K562 (cell line): ENCODE measurements around the gene SLCO2A1. TPM values are rescaled to one million over a fixed set of nuclear protein-coding genes. Genes with fewer than 3 reads are reported as not detected.

Experiments used
- ATAC-seq: fragments of 200-7000 bp; cut with Tn5 transposase; 3 replicates; pipeline ENCODE4 v1.9.1; 2020; ENCODE audit warnings: moderate library complexity
- BruUV-seq: library from RNA; stranded (reverse); fragments of 400-500 nt; replicated peaks from 2 replicates; lab custom pipeline; 2021; lab: Mats Ljungman, UMichigan
- CTCF ChIA-PET: fragments of 300-600 bp; formaldehyde crosslinking; extraction: SDS; loops from one replicate; lab custom pipeline; 2021; ENCODE audit warnings: low intra/inter-chr PET ratio; lab: Yijun Ruan, JAX
- POLR2A ChIA-PET: fragments of 300-600, 350-650 bp; sonication (Branson Sonifier 250); formaldehyde crosslinking; extraction: SDS; loops from one replicate; lab custom pipeline; 2021; ENCODE audit warnings: antibody characterized with exemption, inconsistent platforms; lab: Yijun Ruan, JAX
- DNase-seq, 4 experiments: peaks; one replicate each; pipeline versions ENCODE4 v3.0.0 to v3.0.0-alpha.2; 2011 to 2018; ENCODE audit warnings: low spot score in 3 of 4, mixed read lengths in 3 of 4; ENCODE audit errors: extremely low read depth in 1 of 4
- FAIRE-seq: peaks from 2 replicates; lab custom pipeline; 2011; peaks lifted over from hg19 to GRCh38; lab: Jason Lieb, UNC
- H2AFZ ChIP-seq: 2 replicates; pipeline ENCODE4 v1.6.0; 2011; ENCODE audit warnings: low read depth, low read length, control low read depth, inconsistent platforms
- H3K27ac ChIP-seq: fragments of 200-600 bp; 3 replicates; pipeline ENCODE4 v1.8.0; 2011; ENCODE audit warnings: low read depth, mild to moderate bottlenecking, control low read depth, inconsistent platforms, low read length, moderate library complexity, mixed read lengths; ENCODE audit errors: extremely low read depth
- H3K27me3 ChIP-seq, 2 experiments: fragments of 300-600 bp in 1 of 2; 2 replicates in 1 of 2; 3 replicates in 1 of 2; pipeline versions ENCODE4 v1.6.0 to v1.8.0; 2011; ENCODE audit warnings: inconsistent platforms in 2 of 2, low read length in 2 of 2, mild to moderate bottlenecking in 1 of 2, mixed read lengths in 1 of 2, moderate library complexity in 1 of 2; ENCODE audit not compliant: control insufficient read depth in 2 of 2, insufficient read depth in 2 of 2
- H3K36me3 ChIP-seq: fragments of 300-600 bp; 3 replicates; pipeline ENCODE4 v1.8.0; 2011; ENCODE audit warnings: mild to moderate bottlenecking, low read length, inconsistent platforms; ENCODE audit not compliant: control insufficient read depth, insufficient read depth
- H3K4me1 ChIP-seq, 2 experiments: fragments of 200-600 bp in 1 of 2; replicated peaks in 1 of 2; 2 replicates in 1 of 2; 3 replicates in 1 of 2; pipeline versions ENCODE4 v1.5.1 to v1.8.0; 2011; ENCODE audit warnings: inconsistent platforms in 2 of 2, low read length in 2 of 2, mild to moderate bottlenecking in 1 of 2, mixed read lengths in 1 of 2, moderate library complexity in 1 of 2; ENCODE audit not compliant: control insufficient read depth in 2 of 2, insufficient read depth in 2 of 2
- H3K4me2 ChIP-seq: 2 replicates; pipeline ENCODE4 v1.6.1; 2011; ENCODE audit warnings: low read length, control low read depth, inconsistent platforms, mixed read lengths; ENCODE audit not compliant: insufficient read depth
- H3K4me3 ChIP-seq: fragments of 200-600 bp; sonication (generic), shearing (Covaris generic); 2 replicates; pipeline ENCODE4 v1.5.1; 2016; ENCODE audit warnings: control low read depth, inconsistent platforms
- H3K79me2 ChIP-seq: fragments of 200-600 bp; 3 replicates; pipeline ENCODE4 v1.8.0; 2011; ENCODE audit warnings: low read length, inconsistent platforms; ENCODE audit not compliant: control insufficient read depth, insufficient read depth
- H3K9ac ChIP-seq, 2 experiments: 2 replicates each; pipeline versions ENCODE4 v1.6.0 to v1.6.1; 2011; ENCODE audit warnings: low read depth in 2 of 2, low read length in 2 of 2, control low read depth in 1 of 2, inconsistent platforms in 1 of 2, mild to moderate bottlenecking in 1 of 2, mixed read lengths in 1 of 2; ENCODE audit not compliant: insufficient read depth in 1 of 2
- H3K9me1 ChIP-seq: one replicate; pipeline ENCODE4 v1.6.0; 2011; ENCODE audit warnings: inconsistent platforms, mild to moderate bottlenecking, low read length, moderate library complexity; ENCODE audit not compliant: control insufficient read depth, insufficient read depth
- H3K9me3 ChIP-seq: replicated peaks from 2 replicates; pipeline ENCODE4 v1.5.1; 2011; ENCODE audit warnings: low read depth, low read length, inconsistent platforms; ENCODE audit not compliant: control insufficient read depth, insufficient read depth
- H4K20me1 ChIP-seq: replicated peaks from 2 replicates; pipeline ENCODE4 v1.6.1; 2011; ENCODE audit warnings: low read length, inconsistent platforms, mixed read lengths; ENCODE audit not compliant: control insufficient read depth, insufficient read depth
- DPF2 ChIP-seq: fragments of 450-650 bp; IDR thresholded peaks from 2 replicates; pipeline ENCODE4 v1.6.1; 2016
- GTF2F1 ChIP-seq: IDR thresholded peaks from 2 replicates; pipeline ENCODE4 v1.6.1; 2011; ENCODE audit warnings: low read depth, low read length, improper control_type of control experiment
- HEY1 ChIP-seq: fragments of 250-450 bp; sonication (Bioruptor Pico); IDR thresholded peaks from 2 replicates; pipeline ENCODE4 v1.5.0; 2020; ENCODE audit warnings: mild to moderate bottlenecking, moderate library complexity, borderline replicate concordance
- JUND ChIP-seq, 2 experiments: IDR thresholded peaks; 2 replicates in 1 of 2; 3 replicates in 1 of 2; pipeline ENCODE4 v1.6.1; 2011; ENCODE audit warnings: borderline replicate concordance in 2 of 2, low read depth in 2 of 2, low read length in 2 of 2, improper control_type of control experiment in 1 of 2, missing biosample characterization in 1 of 2, missing genetic modification characterization in 1 of 2, missing genetic modification reagents in 1 of 2
- WGBS: fragments of 100-300 bp; shearing (Covaris generic); methylation state at CpG from one replicate; pipeline ENCODE4 v1.1.6; 2016; ENCODE audit warnings: low coverage, mixed read lengths; ENCODE audit not compliant: insufficient coverage; ENCODE audit errors: missing lambda C conversion rate; 5-methylcytosine and 5-hydroxymethylcytosine counted together
- in situ Hi-C: fragments of 300-500 bp; cut with MboI; formaldehyde crosslinking; loops from 4 replicates; pipeline ENCODE4 v1.15.0; 2018; ENCODE audit warnings: inconsistent platforms, mixed read lengths
- intact Hi-C: fragments of 100-400 bp; cut with micrococcal nuclease; formaldehyde crosslinking; loops from 2 replicates; pipeline ENCODE4 v1.14.2; 2022
- polyA plus RNA-seq, 8 experiments: library from polyadenylated mRNA; depleted of rRNA in 4 of 8; stranded (reverse) in 5 of 8; unstranded in 3 of 8; fragments of >200 nt; fragmentation: Nextera tagmentation in 2 of 8; fragmentation: Illumina TruSeq in 1 of 8; extraction: Ambion mirVana in 2 of 8; extraction: Trizol in 1 of 8; gene quantifications; 2 replicates each; pipeline versions ENCODE4 v1.2.1 to v1.2.3, GENCODE V29; 2011 to 2014; ENCODE audit warnings: inconsistent platforms in 1 of 8, missing spikeins in 1 of 8
- total RNA-seq, 7 experiments: library from RNA; depleted of rRNA in 6 of 7; stranded (reverse); fragments of >200 nt in 6 of 7; fragmentation: Illumina TruSeq in 2 of 7; extraction: Trizol in 2 of 7; gene quantifications; 2 replicates each; pipeline versions ENCODE4 v1.2.1 to v1.2.3, GENCODE V29; 2011 to 2021; ENCODE audit warnings: low replicate concordance in 1 of 7
- TF ChIP-seq, protein P1 (sequence below): fragments of 450-650 bp; IDR thresholded peaks from 2 replicates; pipeline ENCODE4 v1.6.1; 2017; ENCODE audit warnings: antibody characterized with exemption, mild to moderate bottlenecking
- TF ChIP-seq, protein P2 (sequence below): fragments of 200-800 bp; sonication (Bioruptor generic); IDR thresholded peaks from 2 replicates; pipeline ENCODE4 v1.6.1; 2017; ENCODE audit warnings: missing genetic modification characterization, missing compliant biosample characterization
- TF ChIP-seq, protein P3 (sequence below): IDR thresholded peaks from 3 replicates; pipeline ENCODE4 v1.6.1; 2011; ENCODE audit warnings: borderline replicate concordance, mild to moderate bottlenecking, moderate library complexity; ENCODE audit not compliant: insufficient read length; ENCODE audit errors: extremely low read depth

SLCO2A1 gene
- total and polyA plus RNA-seq, 9 of the 15 experiments (the other 6 are each of a cell fraction or from before 2014, with no cell fraction given), result 0.16 to 1.0 TPM; not detected in 7

DNA sequence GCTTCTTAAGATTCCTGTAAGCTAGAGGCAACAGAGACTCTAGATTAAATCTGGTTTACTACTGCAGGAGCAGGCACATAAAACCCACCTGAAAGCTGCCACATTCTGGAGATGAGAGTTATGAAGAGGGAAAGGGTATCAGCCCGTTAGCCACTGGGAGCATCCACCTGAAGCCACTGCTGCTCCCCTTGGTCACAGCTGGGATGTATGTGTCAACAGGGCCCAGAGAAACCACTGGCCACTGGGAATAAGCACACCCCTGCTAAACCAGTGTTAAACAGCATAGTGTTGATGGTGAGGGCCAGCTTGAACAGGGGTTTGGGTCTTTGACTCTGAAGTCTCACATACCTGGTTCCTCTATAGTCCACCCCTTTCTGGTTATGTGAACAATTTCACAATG, 10.9 kb downstream of the SLCO2A1 start:
- ATAC-seq, result no peak
- Histone ChIP-seq H3K4me2 (no peak overlapping the region), H4K20me1 (no peaks in the 10 kb centered on the region), H3K9ac (no peak overlapping the region), H3K79me2 (no peaks in the 10 kb centered on the region), H3K9me3 (no peaks in the 10 kb centered on the region), H3K4me1 (no peaks in the 10 kb centered on the region), H3K36me3 (no peaks in the 10 kb centered on the region), H3K4me3 (no peak overlapping the region), H3K9me1 (no peaks in the 10 kb centered on the region), H2AFZ (no peak overlapping the region), H3K27me3 (peaks cover 0 to 18% of the 10 kb centered on the region in 2 experiments; a peak in 2 of 5 replicates), H3K27ac (no peak overlapping the region)
- in situ Hi-C loops (no loop called here), intact Hi-C loops (no loop called here)
- ChIA-PET POLR2A (interaction anchor here (0.9 kb wide), 1 partner anchor 24 kb away, joined by 3 read pairs; no protein-coding TSS in a partner anchor), CTCF (no interaction called here)
- no peak for FAIRE-seq
- WGBS, result no CpG with 5 or more reads among the region's 1 CpG
- no TSS peak for BruUV-seq
- no peak for DNase-seq
- TF ChIP-seq GTF2F1 (no peak), DPF2 (no peak), HEY1 (CRISPR knock-in tag) (no peak), JUND (IDR thresholded peaks at IDR 0.05; ENCODE audit: borderline replicate concordance, low read depth, low read length) (no peak), JUND (tag; IDR thresholded peaks at IDR 0.05; ENCODE audit: borderline replicate concordance, low read depth, low read length) (no peak)
- TF ChIP-seq, protein P1, sequence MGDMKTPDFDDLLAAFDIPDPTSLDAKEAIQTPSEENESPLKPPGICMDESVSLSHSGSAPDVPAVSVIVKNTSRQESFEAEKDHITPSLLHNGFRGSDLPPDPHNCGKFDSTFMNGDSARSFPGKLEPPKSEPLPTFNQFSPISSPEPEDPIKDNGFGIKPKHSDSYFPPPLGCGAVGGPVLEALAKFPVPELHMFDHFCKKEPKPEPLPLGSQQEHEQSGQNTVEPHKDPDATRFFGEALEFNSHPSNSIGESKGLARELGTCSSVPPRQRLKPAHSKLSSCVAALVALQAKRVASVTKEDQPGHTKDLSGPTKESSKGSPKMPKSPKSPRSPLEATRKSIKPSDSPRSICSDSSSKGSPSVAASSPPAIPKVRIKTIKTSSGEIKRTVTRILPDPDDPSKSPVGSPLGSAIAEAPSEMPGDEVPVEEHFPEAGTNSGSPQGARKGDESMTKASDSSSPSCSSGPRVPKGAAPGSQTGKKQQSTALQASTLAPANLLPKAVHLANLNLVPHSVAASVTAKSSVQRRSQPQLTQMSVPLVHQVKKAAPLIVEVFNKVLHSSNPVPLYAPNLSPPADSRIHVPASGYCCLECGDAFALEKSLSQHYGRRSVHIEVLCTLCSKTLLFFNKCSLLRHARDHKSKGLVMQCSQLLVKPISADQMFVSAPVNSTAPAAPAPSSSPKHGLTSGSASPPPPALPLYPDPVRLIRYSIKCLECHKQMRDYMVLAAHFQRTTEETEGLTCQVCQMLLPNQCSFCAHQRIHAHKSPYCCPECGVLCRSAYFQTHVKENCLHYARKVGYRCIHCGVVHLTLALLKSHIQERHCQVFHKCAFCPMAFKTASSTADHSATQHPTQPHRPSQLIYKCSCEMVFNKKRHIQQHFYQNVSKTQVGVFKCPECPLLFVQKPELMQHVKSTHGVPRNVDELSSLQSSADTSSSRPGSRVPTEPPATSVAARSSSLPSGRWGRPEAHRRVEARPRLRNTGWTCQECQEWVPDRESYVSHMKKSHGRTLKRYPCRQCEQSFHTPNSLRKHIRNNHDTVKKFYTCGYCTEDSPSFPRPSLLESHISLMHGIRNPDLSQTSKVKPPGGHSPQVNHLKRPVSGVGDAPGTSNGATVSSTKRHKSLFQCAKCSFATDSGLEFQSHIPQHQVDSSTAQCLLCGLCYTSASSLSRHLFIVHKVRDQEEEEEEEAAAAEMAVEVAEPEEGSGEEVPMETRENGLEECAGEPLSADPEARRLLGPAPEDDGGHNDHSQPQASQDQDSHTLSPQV, result no peak
- TF ChIP-seq, protein P2, sequence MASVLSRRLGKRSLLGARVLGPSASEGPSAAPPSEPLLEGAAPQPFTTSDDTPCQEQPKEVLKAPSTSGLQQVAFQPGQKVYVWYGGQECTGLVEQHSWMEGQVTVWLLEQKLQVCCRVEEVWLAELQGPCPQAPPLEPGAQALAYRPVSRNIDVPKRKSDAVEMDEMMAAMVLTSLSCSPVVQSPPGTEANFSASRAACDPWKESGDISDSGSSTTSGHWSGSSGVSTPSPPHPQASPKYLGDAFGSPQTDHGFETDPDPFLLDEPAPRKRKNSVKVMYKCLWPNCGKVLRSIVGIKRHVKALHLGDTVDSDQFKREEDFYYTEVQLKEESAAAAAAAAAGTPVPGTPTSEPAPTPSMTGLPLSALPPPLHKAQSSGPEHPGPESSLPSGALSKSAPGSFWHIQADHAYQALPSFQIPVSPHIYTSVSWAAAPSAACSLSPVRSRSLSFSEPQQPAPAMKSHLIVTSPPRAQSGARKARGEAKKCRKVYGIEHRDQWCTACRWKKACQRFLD (CRISPR knock-in tag), result no peak
- TF ChIP-seq, protein P3, sequence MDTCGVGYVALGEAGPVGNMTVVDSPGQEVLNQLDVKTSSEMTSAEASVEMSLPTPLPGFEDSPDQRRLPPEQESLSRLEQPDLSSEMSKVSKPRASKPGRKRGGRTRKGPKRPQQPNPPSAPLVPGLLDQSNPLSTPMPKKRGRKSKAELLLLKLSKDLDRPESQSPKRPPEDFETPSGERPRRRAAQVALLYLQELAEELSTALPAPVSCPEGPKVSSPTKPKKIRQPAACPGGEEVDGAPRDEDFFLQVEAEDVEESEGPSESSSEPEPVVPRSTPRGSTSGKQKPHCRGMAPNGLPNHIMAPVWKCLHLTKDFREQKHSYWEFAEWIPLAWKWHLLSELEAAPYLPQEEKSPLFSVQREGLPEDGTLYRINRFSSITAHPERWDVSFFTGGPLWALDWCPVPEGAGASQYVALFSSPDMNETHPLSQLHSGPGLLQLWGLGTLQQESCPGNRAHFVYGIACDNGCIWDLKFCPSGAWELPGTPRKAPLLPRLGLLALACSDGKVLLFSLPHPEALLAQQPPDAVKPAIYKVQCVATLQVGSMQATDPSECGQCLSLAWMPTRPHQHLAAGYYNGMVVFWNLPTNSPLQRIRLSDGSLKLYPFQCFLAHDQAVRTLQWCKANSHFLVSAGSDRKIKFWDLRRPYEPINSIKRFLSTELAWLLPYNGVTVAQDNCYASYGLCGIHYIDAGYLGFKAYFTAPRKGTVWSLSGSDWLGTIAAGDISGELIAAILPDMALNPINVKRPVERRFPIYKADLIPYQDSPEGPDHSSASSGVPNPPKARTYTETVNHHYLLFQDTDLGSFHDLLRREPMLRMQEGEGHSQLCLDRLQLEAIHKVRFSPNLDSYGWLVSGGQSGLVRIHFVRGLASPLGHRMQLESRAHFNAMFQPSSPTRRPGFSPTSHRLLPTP, result no peak
